ENCODE measurements around the gene PMM2.

PMM2 gene

GRCh38 chr16:8887952-8888560 lies 90.4 kb downstream of the PMM2 start:
- peak; percentile 68 for DNase-seq (ENCODE audit: low spot score)

DNA sequence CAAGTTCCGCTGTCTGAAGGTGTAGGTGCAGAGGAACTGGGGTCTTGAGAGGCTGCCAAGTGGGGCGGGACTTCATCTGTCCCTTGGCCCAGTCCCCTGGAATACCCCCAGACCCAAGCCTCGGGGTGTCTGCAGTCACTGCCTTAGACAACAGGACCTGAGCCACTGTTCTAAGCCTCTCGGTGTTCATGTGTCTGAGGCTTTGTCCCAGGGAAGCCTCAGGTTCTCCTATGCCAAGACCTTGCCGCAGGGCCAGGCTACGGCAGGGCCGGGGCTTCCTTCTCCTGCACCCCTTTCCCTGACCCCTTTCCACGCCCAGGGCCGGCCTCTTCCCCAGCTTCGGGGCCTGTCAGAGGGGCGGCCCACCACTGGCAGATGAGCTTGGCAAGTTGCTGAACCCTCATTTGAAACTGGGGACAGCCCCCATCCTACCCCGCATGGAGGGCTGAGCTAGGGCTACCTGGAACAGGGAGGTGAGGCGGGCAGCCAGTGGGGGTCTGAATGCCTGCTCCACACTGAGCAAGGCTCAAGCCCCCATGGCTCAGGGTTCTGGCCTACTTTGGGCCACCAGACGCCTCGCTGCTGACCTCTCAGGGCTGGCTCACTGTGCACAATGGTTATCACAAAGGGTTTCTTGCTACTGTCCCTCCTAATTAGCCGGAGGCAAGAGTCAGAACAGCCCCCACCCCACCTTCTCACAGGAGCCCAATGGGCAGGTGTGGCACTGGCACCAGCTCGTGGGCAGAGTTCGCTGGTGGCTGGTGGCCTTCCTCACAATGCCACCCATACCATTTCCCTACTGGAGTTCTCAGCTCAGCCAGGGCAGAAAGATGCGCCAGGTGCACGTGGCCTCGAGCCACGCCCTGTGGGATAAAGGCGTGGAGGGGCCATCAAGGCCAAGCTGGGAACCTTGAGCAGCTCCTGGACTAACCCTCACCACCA lies 91.6 kb downstream of the PMM2 start:
- DNase-seq (ENCODE audit: low spot score) = no peak

DNA sequence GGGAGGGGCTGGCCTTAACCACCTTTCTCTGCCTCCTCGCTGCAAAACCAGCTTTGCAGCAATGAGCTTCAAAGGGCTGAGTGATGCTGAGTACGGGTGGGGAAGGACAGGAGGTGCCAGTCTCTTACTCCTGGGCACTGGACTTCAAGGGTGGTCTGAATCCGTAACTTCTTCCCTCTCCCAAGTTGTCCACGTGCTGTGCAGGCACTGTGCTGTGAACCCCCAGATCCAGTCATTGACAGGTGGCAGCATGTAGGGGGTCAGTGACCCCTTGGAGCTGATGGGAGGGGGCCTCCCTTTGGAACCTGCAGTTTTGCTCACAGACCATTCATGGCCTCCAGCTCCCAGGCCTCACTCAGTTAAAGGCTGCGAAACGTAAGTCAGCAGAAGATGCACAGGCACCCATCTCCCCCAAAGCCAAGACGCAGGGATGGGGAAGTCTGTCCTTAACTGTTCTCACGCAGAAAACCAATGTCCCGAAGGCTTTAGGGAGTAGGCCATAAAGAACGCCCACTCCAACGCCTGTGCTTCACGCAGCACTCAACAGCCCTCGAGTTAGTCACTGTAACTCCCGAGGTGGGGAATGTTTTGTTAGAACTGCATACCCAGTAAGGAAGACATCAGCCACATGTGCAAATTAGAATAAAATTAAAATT lies 92.4 kb downstream of the PMM2 start:
- DNase-seq (ENCODE audit: low spot score) = no peak

DNA sequence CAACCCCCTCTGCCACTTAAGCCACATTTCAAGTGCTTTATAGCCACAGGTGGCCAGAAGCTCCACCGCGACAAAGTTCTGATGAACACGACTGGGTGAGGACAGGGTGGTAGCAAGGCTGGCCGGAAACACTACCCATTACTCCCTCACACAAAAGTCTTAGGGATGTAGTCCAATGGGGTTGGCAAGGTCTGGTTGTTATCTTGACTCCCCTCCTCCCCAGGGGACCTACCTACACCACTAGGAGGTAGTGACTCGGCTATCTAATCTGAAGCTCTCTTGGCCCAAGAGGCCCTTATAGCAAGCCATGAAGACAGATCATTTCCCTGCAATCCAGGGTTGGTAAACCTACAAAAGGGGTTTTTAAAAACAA lies 92.9 kb downstream of the PMM2 start:
- no peak for DNase-seq (ENCODE audit: low spot score)

- no peak for DNase-seq (ENCODE audit: low spot score)
These were observed 94.5 kb downstream of the PMM2 start for GRCh38 chr16:8892101-8892575.

GRCh38 chr16:8893426-8893825 lies 95.8 kb downstream of the PMM2 start:
- DNase-seq (ENCODE audit: low spot score) = no peak

DNA sequence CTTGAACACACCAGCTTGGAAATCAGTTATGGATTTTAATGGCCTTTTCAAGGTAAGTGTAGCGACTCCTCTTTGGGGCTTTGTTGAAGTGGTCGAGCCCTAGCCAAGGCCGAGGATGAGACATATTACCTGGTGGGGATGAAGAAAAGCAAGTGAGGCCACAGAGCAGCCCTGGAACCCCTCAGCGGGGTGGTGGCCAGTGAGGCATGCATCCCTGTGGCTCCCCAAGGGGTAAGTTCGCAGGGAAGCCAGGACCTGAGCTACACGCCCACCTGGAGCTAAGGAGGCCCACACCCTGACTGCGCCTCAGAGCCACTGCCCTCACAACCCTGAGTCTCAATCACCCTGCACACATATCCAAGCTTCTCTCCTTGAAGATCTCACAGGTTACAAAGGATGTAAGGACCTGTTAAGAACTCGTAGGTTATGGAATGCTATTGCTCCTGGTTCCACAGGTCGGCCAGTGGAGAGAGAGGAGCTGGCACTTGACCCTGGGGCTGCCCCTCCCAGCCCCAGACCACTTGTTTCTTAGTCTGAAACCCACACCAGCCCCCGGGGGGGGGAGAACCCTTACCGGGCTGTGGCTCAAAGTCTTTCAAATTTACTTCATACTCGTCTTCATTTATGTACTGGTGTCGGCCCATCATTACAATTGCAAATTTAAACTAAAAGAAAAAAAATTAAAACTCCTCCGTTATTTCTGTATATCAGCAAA lies 96.5 kb downstream of the PMM2 start:
- DNase-seq (ENCODE audit: low spot score) = no peak

DNA sequence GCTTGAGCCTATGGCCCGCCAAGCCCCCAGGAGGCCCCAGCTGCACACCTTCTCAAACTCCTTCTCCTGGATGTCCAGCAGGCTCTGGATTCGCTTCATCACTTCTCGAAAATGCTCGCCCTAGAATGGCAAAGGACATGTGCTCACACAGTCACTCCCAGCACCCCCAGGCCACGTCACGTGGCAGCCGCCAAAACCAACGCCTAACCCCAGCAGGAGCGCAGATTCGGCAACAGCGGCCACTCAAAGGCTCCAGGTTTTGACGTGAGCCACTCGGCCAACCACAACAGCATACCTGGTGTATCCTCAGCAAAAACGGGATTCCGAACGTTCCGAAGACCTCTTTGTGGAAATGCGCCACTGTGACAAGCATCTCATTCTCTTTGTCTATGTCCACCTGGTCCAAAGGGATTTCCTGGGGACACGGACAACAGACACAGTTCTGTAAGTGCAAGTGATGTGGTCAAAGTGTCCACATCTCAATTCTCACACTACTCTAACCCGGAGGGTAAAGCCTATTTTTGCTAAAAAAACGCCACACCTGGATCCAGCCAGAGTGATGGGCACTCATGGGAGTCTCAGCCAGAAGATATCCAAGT lies 97.2 kb downstream of the PMM2 start:
- DNase-seq (ENCODE audit: low spot score) = no peak

DNA sequence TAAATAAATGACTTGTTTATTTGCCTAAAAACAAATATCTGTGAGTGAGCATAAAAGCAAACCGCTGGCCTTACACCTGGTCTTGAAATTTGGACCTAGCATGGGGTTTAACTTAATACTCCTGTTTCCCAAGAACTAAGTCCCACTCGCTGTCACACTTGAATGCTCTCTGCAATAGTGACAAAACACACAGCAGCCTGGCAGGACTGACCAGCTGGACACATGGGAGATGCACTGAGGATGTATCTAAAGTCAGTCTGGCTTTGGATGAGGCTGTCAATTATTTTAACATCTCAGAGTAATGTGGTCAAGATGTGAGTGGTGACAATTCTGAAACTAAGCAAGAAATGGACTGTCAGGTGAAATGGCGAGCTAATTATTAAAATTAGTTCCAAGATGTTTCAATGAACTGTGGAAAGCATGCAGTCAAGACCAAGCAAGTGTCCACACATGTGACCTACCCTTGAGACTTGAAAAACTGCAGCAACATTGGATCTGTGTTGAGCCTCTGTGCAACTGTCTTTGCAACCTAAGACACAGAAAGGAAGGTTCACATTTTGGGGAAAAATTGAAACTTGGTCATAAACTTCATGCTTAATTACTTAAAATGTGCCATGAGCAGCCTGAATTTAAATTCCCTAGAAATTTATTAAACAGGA lies 101.2 kb downstream of the PMM2 start:
- DNase-seq (ENCODE audit: low spot score) = no peak
